Memory B cell (primary cell): ENCODE results near the gene C1orf87.

Source experiments
- ATAC-seq: fragments of 150-1000 bp; cut with Tn5 transposase; 2 replicates; pipeline ENCODE4 v1.10.0; 2021; ENCODE audit warnings: low read depth, mild to moderate bottlenecking, moderate library complexity
- DNase-seq, 2 donors: peaks; one replicate each; pipeline ENCODE4 v3.0.0; 2022; ENCODE audit warnings: low spot score in 2 of 2
- H3K27ac Mint-ChIP-seq: one replicate; pipeline ENCODE4 v1.8.0; 2022; ENCODE audit warnings: mild to moderate bottlenecking, moderate library complexity, mixed read lengths
- H3K27me3 Mint-ChIP-seq: one replicate; pipeline ENCODE4 v1.8.0; 2022; ENCODE audit warnings: mixed read lengths
- H3K36me3 Mint-ChIP-seq: one replicate; pipeline ENCODE4 v1.8.0; 2022; ENCODE audit warnings: mild to moderate bottlenecking, mixed read lengths
- H3K4me1 Mint-ChIP-seq: one replicate; pipeline ENCODE4 v1.8.0; 2022; ENCODE audit warnings: mixed read lengths
- H3K4me3 Mint-ChIP-seq: one replicate; pipeline ENCODE4 v1.8.0; 2022; ENCODE audit warnings: mild to moderate bottlenecking, moderate library complexity, mixed read lengths
- H3K9me3 Mint-ChIP-seq: one replicate; pipeline ENCODE4 v1.8.0; 2022; ENCODE audit warnings: mixed read lengths

Gene C1orf87

DNA sequence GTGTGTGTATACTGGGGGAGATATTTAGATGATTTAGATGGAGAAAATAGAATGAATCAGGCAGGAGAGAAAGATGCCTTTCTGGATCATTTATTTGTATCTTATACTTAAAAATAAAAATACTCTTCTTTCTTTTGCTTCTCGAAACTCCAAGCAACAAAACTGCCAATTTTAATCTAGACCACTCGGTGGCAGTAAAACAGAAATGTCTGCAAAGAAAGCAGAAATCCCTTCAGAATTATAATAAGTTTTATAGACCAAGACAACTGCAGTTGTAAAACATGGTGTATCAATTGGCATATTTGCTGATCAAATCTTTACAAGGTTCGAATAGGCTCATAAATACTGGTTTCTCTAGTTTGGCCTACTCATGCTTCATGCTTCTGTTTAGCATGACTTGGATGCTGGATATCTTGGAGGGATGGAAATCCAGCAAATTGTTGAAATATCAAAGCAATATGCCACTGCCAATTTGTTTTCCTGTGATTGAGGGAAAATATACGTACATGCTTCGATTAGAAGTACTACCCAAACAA, 15.1 kb upstream of the C1orf87 start:
- no peak overlapping the region for H3K4me3 Mint-ChIP-seq
- DNase-seq: no peak
- H3K27me3 Mint-ChIP-seq: peaks cover 5% of the 10 kb centered on the region
- H3K27ac Mint-ChIP-seq: no peak overlapping the region
- H3K9me3 Mint-ChIP-seq: no peaks in the 10 kb centered on the region
- ATAC-seq: no peak
- no peaks in the 10 kb centered on the region for H3K36me3 Mint-ChIP-seq
- no peaks in the 10 kb centered on the region for H3K4me1 Mint-ChIP-seq

DNA sequence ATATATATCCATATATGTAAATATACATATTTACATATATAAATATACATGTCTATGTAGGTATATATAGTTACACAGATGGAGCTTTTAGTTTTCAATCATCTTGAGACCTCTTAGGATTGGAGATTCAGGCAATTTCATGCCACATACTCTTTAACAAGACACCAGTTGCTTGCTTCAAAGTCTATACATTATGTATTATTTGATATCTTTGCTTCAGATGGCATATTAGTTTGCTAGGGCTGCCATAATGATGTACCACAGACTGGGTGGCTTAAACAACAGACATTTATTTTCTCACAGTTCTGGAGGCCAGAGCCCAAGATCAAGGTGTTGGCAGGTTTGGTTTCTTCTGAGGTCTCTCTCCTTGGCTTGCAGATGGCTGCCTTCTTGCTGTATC, 14.1 kb upstream of the C1orf87 start:
- Mint-ChIP-seq H3K27ac (no peak overlapping the region), H3K9me3 (no peaks in the 10 kb centered on the region), H3K36me3 (no peaks in the 10 kb centered on the region), H3K4me1 (no peaks in the 10 kb centered on the region), H3K27me3 (peaks cover 5% of the 10 kb centered on the region), H3K4me3 (no peak overlapping the region)
- DNase-seq (no peak), ATAC-seq (no peak)

DNA sequence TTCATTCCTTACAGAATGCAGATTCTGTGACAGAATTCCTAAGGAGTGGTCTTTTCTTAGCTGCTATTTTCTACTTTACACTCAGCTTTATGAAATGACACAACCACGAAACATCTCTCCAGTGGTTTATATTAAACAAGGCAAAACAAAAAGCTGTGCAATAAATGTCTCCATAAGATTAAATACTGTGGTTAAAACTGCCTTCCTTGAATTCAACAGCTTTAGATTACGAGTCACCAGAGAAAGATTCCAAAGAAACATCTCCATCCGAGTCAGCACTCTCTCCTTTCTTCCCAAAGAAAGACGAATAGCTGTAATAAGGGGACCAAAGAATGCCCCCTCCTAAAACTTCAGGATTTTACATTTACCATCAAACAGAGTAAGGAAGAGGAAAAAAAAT, 4.6 kb upstream of the C1orf87 start:
- H3K36me3 Mint-ChIP-seq: no peaks in the 10 kb centered on the region

DNA sequence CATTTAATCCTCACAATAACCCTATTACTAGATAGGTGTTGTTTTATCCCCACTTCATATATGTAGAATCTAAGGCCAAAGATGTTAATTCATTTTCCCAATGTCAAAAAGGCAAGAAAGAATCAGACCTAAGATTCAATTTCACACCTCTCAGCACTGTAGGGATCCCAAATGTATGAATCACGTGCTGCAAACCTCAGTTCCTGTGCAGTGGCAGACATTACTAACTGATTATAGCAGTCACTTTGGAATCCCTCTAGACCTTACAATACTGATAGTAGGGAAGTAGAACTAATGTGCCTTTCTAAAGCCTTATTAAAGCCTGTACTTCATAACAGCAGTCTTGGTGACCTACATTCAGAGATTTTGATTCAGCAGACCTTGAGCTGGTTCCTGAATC, 2.3 kb downstream of the C1orf87 start:
- H3K4me3 Mint-ChIP-seq: no peak overlapping the region

More for the DNA sequence above, 4.6 kb upstream of the C1orf87 start:
- ATAC-seq (no peak), DNase-seq (no peak)
- Mint-ChIP-seq H3K9me3 (no peaks in the 10 kb centered on the region), H3K4me1 (no peaks in the 10 kb centered on the region), H3K27ac (no peak overlapping the region), H3K4me3 (no peak overlapping the region), H3K27me3 (peaks cover 16% of the 10 kb centered on the region)

DNA sequence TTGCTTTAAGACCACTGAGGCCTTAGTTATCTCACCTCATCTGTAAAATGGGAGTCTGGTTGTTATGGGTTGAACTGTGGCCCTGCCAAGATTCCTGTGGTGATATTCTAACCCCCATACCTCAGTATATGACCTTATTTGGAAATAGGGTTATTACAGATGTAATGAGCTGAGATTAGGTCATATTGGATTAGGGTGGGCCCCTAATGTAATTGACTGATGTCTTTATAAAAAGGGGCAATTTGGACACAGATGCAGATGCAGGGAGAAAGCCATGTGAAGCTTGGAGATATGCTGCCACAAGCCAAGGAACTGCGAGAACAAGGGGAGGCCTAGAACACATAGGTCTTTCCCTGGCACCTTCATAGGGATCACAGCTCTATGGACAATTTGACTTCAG, 3.9 kb downstream of the C1orf87 start:
- no peak overlapping the region for H3K4me3 Mint-ChIP-seq
- peaks cover 2% of the 10 kb centered on the region for H3K9me3 Mint-ChIP-seq
- no peak for DNase-seq
- peaks cover 7% of the 10 kb centered on the region for H3K27me3 Mint-ChIP-seq
- no peaks in the 10 kb centered on the region for H3K36me3 Mint-ChIP-seq
- peaks cover 2% of the 10 kb centered on the region for H3K4me1 Mint-ChIP-seq
- ATAC-seq: no peak
- H3K27ac Mint-ChIP-seq: no peak overlapping the region

More for the DNA sequence above, 2.3 kb downstream of the C1orf87 start:
- Mint-ChIP-seq H3K4me1 (no peaks in the 10 kb centered on the region), H3K9me3 (peaks cover 2% of the 10 kb centered on the region), H3K36me3 (no peaks in the 10 kb centered on the region), H3K27ac (no peak overlapping the region), H3K27me3 (peaks cover 11% of the 10 kb centered on the region)
- DNase-seq: no peak
- ATAC-seq: no peak

DNA sequence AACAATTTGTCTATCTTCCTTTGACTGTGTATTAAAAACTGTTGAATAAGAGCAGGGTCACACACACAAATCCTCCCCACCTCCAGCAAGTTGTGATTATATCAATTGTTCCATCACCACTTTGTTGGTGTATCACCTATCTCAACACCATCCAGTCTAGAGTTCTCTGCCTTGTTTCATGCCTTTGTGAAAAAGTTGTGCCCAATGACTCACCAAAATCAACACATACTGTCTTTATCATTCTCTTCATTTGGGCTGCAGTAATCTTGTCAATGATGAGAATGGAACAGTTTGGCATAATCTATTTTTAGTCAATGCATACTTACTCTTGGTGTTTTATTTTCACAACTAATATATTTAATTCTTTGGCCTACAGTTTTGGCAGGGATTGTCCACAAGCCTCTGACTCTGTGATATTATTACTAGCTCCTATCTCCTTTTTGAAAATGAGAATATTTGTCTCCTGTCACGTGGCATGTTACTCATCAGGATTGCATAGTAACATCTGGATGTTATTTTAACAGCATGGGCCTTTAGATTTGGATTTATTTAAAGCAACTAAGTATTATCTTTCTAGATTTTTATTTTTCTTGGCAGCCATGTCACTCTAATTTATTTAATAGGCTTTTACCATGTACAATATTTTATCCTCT, 5.1 kb downstream of the C1orf87 start:
- no peak overlapping the region for H3K4me3 Mint-ChIP-seq
- H3K9me3 Mint-ChIP-seq: peaks cover 2% of the 10 kb centered on the region
- ATAC-seq (no peak), DNase-seq (no peak)
- peaks cover 4% of the 10 kb centered on the region for H3K27me3 Mint-ChIP-seq
- no peaks in the 10 kb centered on the region for H3K36me3 Mint-ChIP-seq
- H3K27ac Mint-ChIP-seq: no peak overlapping the region
- H3K4me1 Mint-ChIP-seq: peaks cover 2% of the 10 kb centered on the region

DNA sequence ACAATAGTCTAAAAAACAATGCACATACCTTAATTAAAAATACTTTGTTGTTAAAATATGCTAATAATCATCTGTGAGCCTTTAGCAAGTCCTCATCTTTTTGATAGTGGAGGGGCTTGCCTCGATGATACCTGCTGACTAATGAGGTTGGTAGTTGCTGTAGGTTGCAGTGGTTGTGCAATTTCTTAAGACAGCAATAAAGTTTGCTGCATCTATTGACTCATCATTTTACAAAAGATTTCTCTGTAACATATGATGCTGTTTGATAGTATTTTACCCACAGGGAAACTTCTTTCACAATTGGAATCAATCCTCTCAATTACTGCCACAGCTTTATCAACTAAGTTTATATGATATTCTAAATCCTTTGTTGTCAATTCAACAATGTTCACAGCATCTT, 7.6 kb downstream of the C1orf87 start:
- Mint-ChIP-seq H3K4me3 (no peak overlapping the region), H3K9me3 (peaks cover 2% of the 10 kb centered on the region), H3K4me1 (peaks cover 2% of the 10 kb centered on the region), H3K27me3 (no peaks in the 10 kb centered on the region), H3K27ac (no peak overlapping the region), H3K36me3 (no peaks in the 10 kb centered on the region)
- ATAC-seq (no peak), DNase-seq (no peak)

DNA sequence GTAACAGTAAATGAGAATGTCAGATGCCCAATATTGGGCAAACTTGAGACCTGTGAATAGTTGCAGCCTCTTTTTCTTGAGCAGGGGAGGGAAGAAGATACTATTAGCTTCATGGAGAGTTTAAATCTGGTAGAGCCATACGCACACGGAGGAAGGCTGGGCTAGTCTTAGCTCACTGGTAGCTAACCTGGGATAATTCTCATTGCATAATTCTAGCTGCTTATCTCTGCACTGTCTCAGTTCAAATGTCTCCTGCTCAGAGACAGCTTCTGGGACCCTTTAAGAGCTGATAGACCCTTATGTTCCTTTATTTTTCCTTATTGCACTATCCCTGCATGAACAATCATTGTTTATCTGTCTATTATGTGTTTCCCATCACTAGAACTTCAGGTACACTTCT, 8.4 kb downstream of the C1orf87 start:
- no peak for ATAC-seq
- no peak overlapping the region for H3K27ac Mint-ChIP-seq

DNA sequence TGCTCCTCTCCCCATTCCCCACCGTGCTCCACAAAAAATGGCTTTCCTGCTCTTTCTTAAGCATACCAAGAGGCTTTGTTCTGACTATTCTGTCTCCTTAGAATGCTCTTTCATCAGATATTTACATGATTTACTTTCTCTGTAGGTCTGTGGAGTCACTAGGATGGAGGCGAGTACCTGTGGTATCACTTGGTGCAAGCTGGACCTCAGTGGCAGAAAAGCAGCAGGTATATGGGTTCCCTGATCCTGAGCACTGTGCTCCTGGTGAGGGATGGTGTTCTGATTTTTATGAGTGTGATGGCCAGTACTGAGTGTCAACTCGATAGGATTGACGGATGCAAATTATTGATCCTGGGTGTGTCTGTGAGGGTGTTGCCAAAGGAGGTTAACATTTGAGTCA, 10.0 kb downstream of the C1orf87 start:
- H3K4me3 Mint-ChIP-seq: no peak overlapping the region
- H3K9me3 Mint-ChIP-seq: peaks cover 2% of the 10 kb centered on the region
- no peaks in the 10 kb centered on the region for H3K27me3 Mint-ChIP-seq
- no peak for ATAC-seq
- no peaks in the 10 kb centered on the region for H3K36me3 Mint-ChIP-seq
- no peak for DNase-seq
- H3K4me1 Mint-ChIP-seq: peaks cover 3% of the 10 kb centered on the region
- H3K27ac Mint-ChIP-seq: no peak overlapping the region

More for the DNA sequence above, 8.4 kb downstream of the C1orf87 start:
- H3K9me3 Mint-ChIP-seq: peaks cover 2% of the 10 kb centered on the region
- no peaks in the 10 kb centered on the region for H3K27me3 Mint-ChIP-seq
- no peak for DNase-seq
- no peak overlapping the region for H3K4me3 Mint-ChIP-seq
- H3K36me3 Mint-ChIP-seq: no peaks in the 10 kb centered on the region
- peaks cover 3% of the 10 kb centered on the region for H3K4me1 Mint-ChIP-seq

DNA sequence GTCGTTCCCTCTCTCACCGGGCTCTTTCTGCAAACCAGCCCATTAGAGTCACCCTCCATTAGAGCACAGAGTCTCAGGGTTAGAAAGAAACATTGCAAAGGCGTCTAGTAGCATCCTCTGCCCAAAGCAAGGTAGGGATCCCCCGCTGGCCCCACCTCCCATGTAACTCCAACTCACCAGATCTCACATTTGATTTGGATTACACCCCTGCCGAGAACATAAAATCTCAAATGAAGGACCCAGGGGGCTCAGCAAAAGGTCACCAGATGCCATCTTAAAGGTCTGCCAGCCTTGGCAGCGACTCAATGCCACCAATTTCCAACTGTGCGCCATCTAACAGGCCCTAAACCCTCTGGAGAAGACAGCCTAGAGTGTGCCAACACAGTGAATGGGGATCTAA, 14.1 kb downstream of the C1orf87 start:
- no peak overlapping the region for H3K4me3 Mint-ChIP-seq
- no peak overlapping the region for H3K27ac Mint-ChIP-seq
- peaks cover 2% of the 10 kb centered on the region for H3K4me1 Mint-ChIP-seq
- H3K36me3 Mint-ChIP-seq: no peaks in the 10 kb centered on the region
- H3K9me3 Mint-ChIP-seq: no peaks in the 10 kb centered on the region
- no peak for DNase-seq
- ATAC-seq: no peak
- H3K27me3 Mint-ChIP-seq: peaks cover 1% of the 10 kb centered on the region

DNA sequence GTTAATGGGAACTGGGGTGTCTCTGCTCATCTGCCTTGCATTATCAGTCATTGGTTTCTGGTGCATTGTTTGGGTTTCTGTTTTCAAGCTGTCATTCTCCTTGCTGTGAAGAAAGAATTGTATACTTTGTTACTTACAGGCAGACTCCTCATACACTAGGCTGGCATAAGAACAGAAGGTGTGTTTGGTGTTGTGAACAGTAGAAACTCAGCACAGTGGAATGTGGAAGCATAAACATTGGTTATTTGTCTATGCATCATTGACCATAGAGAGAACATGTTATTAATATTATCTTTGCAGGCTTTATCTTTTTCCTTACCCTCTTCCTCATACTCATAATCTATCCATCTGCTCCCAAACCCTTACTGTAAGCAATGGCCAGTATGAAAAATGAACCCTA, 18.2 kb downstream of the C1orf87 start:
- H3K9me3 Mint-ChIP-seq: peaks cover 4% of the 10 kb centered on the region
- no peaks in the 10 kb centered on the region for H3K36me3 Mint-ChIP-seq
- no peak overlapping the region for H3K27ac Mint-ChIP-seq
- no peak overlapping the region for H3K4me3 Mint-ChIP-seq
- DNase-seq: no peak
- peaks cover 1% of the 10 kb centered on the region for H3K27me3 Mint-ChIP-seq
- ATAC-seq: no peak
- H3K4me1 Mint-ChIP-seq: no peaks in the 10 kb centered on the region

DNA sequence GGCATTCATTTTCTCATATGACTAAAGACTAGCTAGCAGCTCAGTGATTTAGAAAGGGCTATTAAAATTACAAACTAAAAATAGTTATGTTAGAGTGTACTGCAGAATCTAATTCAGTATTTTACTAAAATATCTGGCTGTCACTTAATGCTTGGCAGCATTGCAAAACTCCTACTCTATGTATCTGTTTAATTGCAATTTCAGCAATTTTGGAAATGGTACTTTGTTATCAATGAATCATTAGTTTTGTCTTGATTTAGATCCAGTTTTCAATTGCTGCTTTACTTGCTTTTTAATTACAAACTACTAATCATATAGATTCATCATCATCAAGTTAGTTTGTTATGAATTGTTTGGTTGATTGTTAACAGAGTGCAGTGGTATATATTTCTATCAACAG, 19.2 kb downstream of the C1orf87 start:
- Mint-ChIP-seq H3K9me3 (peaks cover 4% of the 10 kb centered on the region), H3K27me3 (peaks cover 1% of the 10 kb centered on the region), H3K4me3 (no peak overlapping the region), H3K4me1 (no peaks in the 10 kb centered on the region), H3K36me3 (no peaks in the 10 kb centered on the region), H3K27ac (no peak overlapping the region)
- DNase-seq (no peak), ATAC-seq (no peak)

DNA sequence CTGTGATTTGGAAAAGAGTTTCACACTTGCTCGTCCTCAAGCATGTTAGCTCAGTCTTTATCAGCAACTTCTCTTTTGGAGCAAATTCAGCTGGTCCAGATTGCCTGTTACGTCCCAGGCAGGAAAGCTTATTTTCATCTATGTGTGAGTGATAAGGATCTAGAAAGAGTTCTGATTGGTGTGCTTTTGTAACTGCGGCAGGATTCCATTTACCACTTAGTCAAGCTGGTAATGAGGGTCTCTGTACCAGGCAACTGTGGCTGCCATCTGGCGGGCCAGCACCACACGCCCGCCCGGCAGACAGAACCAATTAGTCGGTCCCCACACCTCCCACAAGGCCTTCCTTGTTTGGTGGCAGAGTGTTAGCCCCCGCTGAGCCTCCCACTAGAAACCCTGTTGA, 21.0 kb downstream of the C1orf87 start:
- H3K27me3 Mint-ChIP-seq: peaks cover 1% of the 10 kb centered on the region
- H3K36me3 Mint-ChIP-seq: no peaks in the 10 kb centered on the region
- ATAC-seq: no peak
- H3K9me3 Mint-ChIP-seq: peaks cover 4% of the 10 kb centered on the region
- no peak overlapping the region for H3K27ac Mint-ChIP-seq
- no peaks in the 10 kb centered on the region for H3K4me1 Mint-ChIP-seq
- H3K4me3 Mint-ChIP-seq: no peak overlapping the region
- no peak for DNase-seq

DNA sequence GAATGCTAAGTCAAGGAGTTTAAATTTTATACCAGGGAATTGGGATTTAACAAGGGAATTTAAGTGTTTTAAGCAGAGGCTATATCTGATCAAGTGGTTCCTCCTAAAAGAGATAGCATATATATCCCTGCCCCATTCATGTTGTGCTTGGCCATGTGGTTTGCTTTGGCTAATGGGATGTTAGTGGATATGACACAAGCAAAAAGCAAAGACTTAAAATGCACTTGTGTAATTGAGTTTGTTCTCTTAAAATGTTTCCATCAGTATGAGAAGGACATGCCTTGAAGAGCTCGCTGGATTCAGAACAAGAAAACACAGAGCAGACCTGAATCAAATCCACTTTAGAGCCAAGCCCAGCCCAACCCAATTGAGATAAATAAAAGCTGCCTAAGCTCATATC, 22.4 kb downstream of the C1orf87 start:
- H3K4me3 Mint-ChIP-seq: no peak overlapping the region
- peaks cover 4% of the 10 kb centered on the region for H3K9me3 Mint-ChIP-seq
- H3K27ac Mint-ChIP-seq: no peak overlapping the region
- peaks cover 1% of the 10 kb centered on the region for H3K27me3 Mint-ChIP-seq
- no peaks in the 10 kb centered on the region for H3K4me1 Mint-ChIP-seq
- DNase-seq (no peak), ATAC-seq (no peak)
- no peaks in the 10 kb centered on the region for H3K36me3 Mint-ChIP-seq

DNA sequence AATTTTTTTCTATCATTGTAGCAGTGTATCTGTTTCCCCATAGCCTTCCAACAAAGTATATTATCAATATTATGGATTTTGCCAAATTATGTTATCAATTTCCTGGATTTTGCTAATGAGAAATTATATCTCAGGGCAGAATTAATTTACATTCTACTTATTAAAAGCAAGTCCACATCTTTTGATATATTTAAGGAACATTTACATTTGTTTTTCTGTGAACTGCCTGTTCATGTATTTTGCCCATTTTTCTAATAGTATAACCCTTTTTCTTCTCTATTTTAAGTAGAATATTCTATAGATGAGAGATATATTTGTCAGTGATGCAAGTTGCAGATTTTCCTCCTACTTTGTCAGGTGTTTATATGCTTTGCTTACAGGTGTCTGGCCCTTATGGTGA, 24.4 kb downstream of the C1orf87 start:
- H3K27me3 Mint-ChIP-seq: peaks cover 1% of the 10 kb centered on the region
- no peak overlapping the region for H3K27ac Mint-ChIP-seq
- H3K4me3 Mint-ChIP-seq: no peak overlapping the region
- DNase-seq (no peak), ATAC-seq (no peak)
- peaks cover 4% of the 10 kb centered on the region for H3K9me3 Mint-ChIP-seq
- H3K4me1 Mint-ChIP-seq: no peaks in the 10 kb centered on the region
- no peaks in the 10 kb centered on the region for H3K36me3 Mint-ChIP-seq
